HG03354 (cell line): ENCODE measurements around the gene ZFHX3.

ENCODE experiments used
- ATAC-seq: cut with Tn5 transposase; IDR thresholded peaks from one replicate; pipeline ENCODE4 v1.9.1; 2021; ENCODE audit warnings: mild to moderate bottlenecking; ENCODE audit not compliant: unreplicated experiment, poor library complexity, severe bottlenecking

The ZFHX3 gene

DNA sequence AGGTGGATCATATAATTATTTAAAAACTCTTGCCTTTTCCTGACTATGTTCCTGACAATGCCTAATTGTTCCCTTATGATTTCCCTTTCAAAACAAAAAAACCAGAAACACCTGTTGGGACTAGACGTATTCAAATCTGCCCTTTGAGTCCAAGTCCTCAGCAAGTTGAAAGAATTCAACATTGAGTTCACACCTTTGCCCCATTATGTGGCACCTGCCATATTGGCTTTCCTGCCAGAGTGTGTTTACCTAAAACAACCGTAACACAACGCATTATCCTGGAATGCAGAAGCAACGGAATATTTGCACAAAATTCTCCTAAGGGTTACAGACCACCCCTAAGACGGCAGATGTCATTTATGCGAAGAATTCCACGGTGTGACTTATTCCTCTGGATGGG, 105.9 kb downstream of the ZFHX3 start:
- no peak for ATAC-seq

GRCh38 chr16:72940886-72941285, 107.0 kb downstream of the ZFHX3 start:
- ATAC-seq = no peak

GRCh38 chr16:72939247-72939646, 108.7 kb downstream of the ZFHX3 start:
- no peak for ATAC-seq

- ATAC-seq = no peak
Observed at GRCh38 chr16:72938795-72939164, 109.1 kb downstream of the ZFHX3 start.

DNA sequence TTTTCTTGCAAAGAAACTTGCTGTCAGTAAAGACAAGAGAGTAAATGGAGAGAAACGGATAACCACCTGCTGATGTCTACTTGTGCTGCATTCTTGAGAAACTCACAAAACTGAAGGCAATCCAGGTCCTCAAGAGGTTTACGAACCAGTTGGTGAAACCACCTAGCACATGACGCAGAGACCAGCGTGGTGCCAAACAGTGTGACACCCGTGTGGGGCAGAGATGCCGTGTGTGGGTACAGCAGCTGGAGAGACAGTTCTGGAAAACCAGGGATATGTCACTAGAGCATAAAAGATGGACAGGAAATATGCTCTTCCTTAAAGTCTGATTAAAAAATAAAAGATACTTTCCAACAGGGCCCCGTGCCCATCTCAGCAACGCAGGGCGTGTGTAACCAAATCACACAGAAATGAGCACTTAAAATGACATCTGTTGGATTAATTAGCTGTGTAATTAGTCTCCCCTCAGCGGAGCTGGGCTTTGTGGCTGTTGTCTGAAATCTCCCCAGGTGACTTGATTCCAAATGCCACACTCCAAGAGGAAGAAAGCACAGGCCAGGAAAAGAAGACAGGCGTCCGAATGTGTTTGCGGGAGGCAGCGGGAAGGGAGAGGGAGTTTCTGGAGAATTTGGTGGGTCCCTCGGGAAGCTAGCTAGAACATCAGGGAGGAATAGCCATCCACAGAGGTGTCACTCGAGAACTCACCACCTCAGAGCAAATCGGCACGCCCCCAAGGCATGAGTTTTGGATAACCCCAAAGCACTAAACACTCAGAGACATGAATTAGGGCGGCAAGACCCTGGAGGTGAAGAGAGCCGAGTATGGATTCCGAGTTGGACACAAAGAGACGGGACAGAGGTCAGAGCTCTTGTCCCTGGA, 109.8 kb downstream of the ZFHX3 start:
- no peak for ATAC-seq

DNA sequence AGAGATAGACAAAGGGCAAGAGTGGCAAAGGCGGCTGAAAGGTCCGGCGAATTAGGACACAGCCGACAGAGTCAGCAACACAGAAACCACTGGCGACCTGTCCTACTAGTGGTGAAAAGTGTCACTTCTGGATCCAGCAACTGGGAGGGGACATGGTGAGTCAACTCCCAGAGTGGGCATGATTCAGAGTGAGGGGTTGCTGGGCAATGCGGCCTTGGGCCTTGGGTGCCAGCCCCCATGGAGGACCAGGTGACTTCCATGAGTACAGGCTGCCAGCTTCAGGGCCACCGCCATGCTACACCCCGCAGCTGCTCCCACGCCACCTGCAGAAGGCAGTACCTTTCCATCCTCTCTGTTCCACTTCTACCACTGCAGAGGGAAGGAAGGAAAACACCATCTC, 110.6 kb downstream of the ZFHX3 start:
- ATAC-seq = no peak

GRCh38 chr16:72936408-72936807, 111.5 kb downstream of the ZFHX3 start:
- ATAC-seq = no peak

DNA sequence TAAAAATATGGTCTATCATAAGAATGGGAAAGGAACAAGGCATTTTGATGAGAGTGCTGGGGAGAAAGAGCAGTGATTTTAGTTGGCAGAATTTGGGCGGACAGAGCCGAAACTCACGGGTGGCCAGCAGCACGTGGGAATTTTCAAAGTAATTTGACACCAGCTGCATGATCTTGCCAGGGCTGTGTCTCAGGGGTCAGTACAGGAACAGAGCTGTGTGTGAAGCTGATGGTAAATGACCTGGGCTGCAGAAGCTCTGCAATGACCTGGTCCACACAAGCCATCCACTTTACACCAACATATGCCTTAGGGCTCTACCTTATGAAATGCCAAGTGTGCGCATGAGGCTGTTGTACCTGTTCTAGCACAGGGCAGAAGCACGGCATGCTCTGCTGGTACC, 112.0 kb downstream of the ZFHX3 start:
- ATAC-seq = no peak

DNA sequence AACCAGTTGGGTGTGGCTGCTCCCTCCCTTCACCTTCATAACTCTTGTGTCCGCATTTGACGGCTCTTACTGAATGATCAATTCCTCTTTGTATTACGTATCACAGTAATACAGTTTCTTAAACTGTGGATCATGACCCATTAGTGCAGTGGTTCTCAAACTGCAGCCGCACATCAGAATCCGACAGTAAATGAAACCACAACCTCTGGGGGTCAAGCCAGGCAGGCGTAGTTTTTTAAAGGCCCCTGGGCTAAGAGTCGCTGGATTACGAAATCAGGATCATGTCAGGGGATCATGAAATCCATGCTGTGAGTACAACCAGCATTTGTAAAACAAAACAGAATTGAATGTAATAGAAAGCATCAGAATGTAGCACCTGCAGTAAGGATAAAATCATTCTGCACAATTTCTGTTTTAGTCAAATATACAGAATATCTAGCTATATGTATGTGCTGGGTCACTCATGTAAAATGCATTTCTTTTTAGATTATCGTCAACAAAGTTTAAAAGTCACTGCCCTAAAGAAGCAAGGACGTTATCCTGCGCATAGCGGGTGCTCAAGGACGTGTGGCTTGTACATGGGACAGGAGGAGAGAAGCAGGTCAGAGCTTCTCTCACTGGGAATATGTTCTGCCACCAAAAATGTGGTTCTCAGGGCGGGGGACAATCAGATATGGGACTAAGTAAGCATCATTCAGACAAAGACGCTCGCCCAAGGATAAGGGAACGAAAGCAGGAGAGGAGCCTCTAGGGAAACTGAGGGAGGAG, 113.1 kb downstream of the ZFHX3 start:
- ATAC-seq = no peak

DNA sequence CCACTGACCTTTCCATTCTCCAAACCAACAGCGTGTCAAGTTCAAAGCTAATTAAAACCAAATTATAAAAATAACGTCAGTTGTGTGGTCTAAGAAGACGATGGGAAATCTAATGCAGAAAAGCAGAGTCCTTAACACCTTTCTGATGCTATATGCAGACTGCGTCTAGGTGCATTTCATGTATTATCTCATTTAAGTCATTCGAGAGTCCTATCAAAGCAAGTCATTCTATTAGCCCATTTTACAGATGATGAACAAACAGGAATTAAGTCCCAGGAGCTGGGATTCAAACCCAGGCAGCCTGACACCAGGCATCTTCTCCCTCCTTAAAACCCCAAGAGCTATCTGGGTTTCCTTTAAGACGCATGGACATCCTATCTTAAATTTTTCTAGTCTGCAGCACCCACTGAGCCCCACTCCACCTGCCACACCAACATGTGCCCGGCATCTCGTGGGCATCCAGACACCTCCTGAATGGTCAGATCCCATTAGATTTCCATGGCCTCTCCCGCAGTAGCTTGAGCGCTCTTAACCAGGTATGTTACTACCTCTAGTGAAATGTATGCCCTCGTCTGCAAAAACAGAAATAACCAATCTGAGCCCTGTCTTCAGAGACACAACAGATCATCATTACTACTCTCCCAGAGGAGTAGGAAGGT, 115.1 kb downstream of the ZFHX3 start:
- no peak for ATAC-seq

DNA sequence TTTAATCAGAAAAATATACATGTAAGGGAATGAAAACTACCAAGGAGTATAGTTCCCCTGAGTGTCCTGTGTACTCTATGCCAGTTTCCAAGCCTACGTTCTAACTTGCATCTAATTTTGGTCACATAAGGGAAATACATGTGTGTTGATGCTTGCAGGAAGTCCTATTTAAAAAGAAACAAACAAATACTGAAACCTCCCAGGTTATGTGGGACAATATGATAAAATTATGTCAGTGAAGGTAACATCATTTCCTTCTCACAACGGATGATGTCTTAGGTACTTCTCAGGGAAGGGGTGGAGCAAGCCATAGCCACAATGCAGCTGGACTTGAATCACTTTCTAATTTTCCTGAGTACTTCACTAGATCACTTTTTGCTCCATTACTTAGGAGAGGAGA, 115.9 kb downstream of the ZFHX3 start:
- no peak for ATAC-seq

- no peak for ATAC-seq
Observed at GRCh38 chr16:72930396-72930795, 117.5 kb downstream of the ZFHX3 start.

GRCh38 chr16:72928090-72928981, 119.6 kb downstream of the ZFHX3 start:
- ATAC-seq = no peak

DNA sequence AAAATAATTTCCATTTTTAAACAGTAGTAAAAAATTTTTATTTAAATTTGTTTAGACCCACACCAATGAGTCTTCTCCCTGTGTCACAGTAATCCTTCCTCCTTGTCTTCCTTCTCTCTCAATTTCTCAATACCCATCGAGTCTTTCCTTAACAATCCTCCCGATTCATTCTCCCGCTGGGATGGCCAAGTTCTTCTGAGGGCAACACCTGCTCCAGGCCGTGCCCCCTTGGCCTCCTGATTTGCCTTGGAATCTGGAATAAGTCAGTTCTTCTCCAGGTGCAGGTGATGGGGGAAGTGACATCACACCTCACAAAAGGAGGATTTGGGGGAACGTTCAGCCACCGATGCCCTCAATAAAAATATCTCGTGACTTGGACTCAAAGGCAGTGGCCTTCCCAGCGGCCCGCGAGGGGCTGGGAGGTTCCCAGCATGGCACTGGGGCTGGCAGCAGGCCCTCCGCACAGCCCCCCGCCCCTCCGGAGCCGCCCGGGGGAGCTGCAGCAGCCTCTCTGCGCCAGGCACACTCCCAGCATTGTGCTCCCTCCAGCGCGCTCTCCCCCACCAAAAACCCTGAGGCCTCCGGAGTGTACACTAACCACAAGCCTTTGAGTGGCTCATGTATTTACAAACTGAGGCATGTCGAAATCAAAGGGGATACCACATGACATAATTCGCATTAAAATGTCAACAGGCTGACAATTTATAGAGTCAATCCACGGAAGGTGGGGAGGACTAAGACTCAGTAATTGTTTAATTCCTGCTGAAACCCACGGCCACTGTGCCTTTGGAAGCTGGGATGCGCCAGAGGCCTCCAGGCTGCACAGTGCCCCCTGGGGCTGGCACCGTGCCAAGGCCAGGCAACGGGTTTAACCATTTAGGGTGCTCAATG, 120.5 kb downstream of the ZFHX3 start:
- no peak for ATAC-seq

GRCh38 chr16:72926177-72927070, 121.5 kb downstream of the ZFHX3 start:
- no peak for ATAC-seq

DNA sequence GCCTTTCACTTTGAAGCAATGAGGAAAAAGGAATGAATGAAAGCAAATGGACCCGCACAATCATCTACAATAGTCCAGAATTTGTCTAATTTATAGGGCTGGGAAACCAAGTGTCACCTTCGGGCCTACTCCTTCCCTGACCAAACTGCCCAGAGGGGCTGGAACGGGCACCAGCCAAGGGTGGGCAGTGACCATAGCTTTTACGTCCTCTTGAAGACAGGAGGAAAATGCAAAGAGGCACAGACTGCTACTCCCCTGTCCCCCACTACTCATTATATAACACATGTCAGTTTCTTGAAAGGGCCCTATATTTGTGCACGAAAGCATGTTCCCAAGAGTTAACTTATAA, 122.3 kb downstream of the ZFHX3 start:
- ATAC-seq = no peak

DNA sequence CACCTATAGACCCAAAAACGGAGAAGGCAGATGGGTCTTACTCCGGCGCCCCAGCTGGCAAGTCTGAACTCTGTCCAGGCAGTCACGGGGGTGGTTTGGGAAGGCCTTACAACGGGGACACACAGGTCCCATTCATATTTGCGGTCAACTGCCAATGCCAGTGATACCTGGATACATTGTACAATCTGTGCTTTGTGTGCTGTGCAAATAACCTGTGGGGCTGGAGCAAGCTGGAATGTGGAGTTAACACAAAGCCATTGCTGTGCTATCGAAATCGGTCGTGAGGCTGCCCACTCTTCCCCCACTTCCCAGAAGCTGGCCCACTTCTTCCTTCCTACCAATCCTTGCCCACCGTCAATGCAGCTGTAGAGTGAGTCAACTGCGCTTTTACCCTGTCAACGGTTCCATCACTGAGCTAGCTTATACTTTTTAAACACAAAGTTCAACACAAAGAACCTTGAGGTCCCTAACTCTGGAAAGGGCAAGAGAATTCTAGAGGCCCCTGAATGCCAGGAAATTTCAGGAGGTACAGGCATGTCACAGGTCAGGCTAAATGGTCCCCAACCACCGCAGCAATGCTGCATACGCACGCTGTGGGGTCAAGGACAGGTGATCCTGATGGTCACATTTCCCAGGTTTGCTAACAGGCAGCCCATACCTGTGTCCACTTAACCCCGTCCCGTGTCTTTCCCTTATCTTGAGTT, 122.8 kb downstream of the ZFHX3 start:
- no peak for ATAC-seq
